Measurements from ENCODE around the gene BTBD9. TPM values are rescaled to one million over a fixed set of nuclear protein-coding genes. Genes with fewer than 3 reads are reported as not detected.

Gene BTBD9
- total and polyA plus RNA-seq, 2 donors (not counting 3 experiments of a cell fraction or from before 2014, with no cell fraction given): 4.9 to 15.0 TPM

DNA sequence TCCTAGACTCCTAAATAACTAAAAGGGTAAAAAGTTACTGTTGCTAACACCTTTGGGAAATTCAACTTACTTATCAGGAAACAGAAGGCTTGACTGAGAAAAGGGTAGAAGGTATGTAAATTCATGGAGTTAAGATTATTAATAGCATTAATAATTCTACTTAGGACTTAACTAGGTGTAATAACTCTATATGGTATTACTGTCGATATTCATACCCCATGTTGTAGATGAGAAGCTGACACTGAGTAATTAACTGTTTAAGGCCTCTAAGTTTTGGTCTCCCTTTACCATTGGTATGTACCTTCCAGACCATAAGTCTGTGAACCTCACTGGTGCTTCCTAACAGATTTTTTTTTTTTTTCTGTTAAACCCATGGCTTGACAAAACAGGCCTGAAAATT lies 47.8 kb upstream of the BTBD9 start:
- no peak overlapping the region for H3K4me2 ChIP-seq (ENCODE audit: insufficient read depth, low read length)
- H3K27me3 ChIP-seq (ENCODE audit: control insufficient read depth in 2 of 2, insufficient read depth in 2 of 2, low read length in 2 of 2): no peaks in the 10 kb centered on the region
- intact Hi-C loops (cut with micrococcal nuclease): no loop called here
- peaks cover 4% of the 10 kb centered on the region for H4K20me1 ChIP-seq (replicated peaks; ENCODE audit: control insufficient read depth, extremely low read depth, insufficient read depth, low read length)
- no peak overlapping the region for H3K9ac ChIP-seq (replicated peaks; ENCODE audit: extremely low read depth, insufficient read depth, low read length)
- no peak overlapping the region for H2AFZ ChIP-seq (ENCODE audit: low read depth, low read length)
- H3K9me1 ChIP-seq (replicated peaks; ENCODE audit: control insufficient read depth, extremely low read depth, insufficient read depth, low read length): no peaks in the 10 kb centered on the region
- TF ChIP-seq GATA2 (IDR thresholded peaks at IDR 0.05; ENCODE audit: insufficient read depth, insufficient read length, low read depth, low read length) (no peak), EZH2 (IDR thresholded peaks at IDR 0.05; ENCODE audit: borderline replicate concordance, low read depth, low read length, severe bottlenecking) (no peak), JUN (IDR thresholded peaks at IDR 0.05; ENCODE audit: borderline replicate concordance, insufficient read depth, insufficient read length, low read depth) (no peak), MAX (IDR thresholded peaks at IDR 0.05; ENCODE audit: insufficient read depth, insufficient read length) (no peak), POLR2AphosphoS5 (IDR thresholded peaks at IDR 0.05; ENCODE audit: insufficient read depth, low read depth, low read length) (no peak), MYC (IDR thresholded peaks at IDR 0.05; ENCODE audit: low read depth, low read length) (no peak), POLR2A (IDR thresholded peaks at IDR 0.05; ENCODE audit: low read depth, low read length) (no peak), FOS (IDR thresholded peaks at IDR 0.05; ENCODE audit: borderline replicate concordance, insufficient read depth, low read length) (no peak)
- TF ChIP-seq, protein P1, sequence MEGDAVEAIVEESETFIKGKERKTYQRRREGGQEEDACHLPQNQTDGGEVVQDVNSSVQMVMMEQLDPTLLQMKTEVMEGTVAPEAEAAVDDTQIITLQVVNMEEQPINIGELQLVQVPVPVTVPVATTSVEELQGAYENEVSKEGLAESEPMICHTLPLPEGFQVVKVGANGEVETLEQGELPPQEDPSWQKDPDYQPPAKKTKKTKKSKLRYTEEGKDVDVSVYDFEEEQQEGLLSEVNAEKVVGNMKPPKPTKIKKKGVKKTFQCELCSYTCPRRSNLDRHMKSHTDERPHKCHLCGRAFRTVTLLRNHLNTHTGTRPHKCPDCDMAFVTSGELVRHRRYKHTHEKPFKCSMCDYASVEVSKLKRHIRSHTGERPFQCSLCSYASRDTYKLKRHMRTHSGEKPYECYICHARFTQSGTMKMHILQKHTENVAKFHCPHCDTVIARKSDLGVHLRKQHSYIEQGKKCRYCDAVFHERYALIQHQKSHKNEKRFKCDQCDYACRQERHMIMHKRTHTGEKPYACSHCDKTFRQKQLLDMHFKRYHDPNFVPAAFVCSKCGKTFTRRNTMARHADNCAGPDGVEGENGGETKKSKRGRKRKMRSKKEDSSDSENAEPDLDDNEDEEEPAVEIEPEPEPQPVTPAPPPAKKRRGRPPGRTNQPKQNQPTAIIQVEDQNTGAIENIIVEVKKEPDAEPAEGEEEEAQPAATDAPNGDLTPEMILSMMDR (IDR thresholded peaks at IDR 0.05; ENCODE audit: extremely low read depth in 1 of 2, insufficient read depth in 1 of 2, low read depth in 1 of 2, low read length in 2 of 2): no peak
- H3K79me2 ChIP-seq (ENCODE audit: control insufficient read depth, insufficient read depth, low read length): peaks cover 65% of the 10 kb centered on the region
- ChIA-PET CTCF (interaction anchor here (1.7 kb wide), 1 partner anchor 96 kb away, joined by 4 read pairs; no protein-coding TSS in a partner anchor), POLR2A (no interaction called here)
- BruUV-seq (replicated peaks): no TSS peak
- peaks cover 2 to 5% of the 10 kb centered on the region in 2 experiments for H3K36me3 ChIP-seq (ENCODE audit: control insufficient read depth in 2 of 2, extremely low read depth in 1 of 2, insufficient read depth in 2 of 2, low read length in 2 of 2)
- no peak for FAIRE-seq
- no peak for DNase-seq (ENCODE audit: low read depth, low spot score)
- no peak overlapping the region for H3K27ac ChIP-seq (ENCODE audit: insufficient read depth, low read depth, low read length)
- no peak overlapping the region for H3K4me3 ChIP-seq (replicated peaks in 1 of 3; ENCODE audit: insufficient read depth in 1 of 3, low read depth in 1 of 3, low read length in 3 of 3)
- dilution Hi-C loops (cut with MboI; ENCODE audit: extremely low pct_ligation_motif_present, low sequenced_read_pairs): no loop called here
- no peaks in the 10 kb centered on the region for H3K9me3 ChIP-seq (replicated peaks; ENCODE audit: control insufficient read depth, insufficient read depth, low read length)
- H3K4me1 ChIP-seq (ENCODE audit: control insufficient read depth, extremely low read depth, insufficient read depth, low read length): no peaks in the 10 kb centered on the region

All from endothelial cell of umbilical vein (primary cell).